OCI-LY7 (cell line): ENCODE data around the gene TRIM46.
A peak's percentile ranks its signal among the peaks of the same experiment; 100 is the strongest.

Experiments used
- CTCF ChIP-seq: fragments of 200-600 bp; sonication (generic); conservative IDR thresholded peaks from 2 replicates; pipeline ENCODE4 v1.5.1; 2014; ENCODE audit warnings: mild to moderate bottlenecking, antibody characterized with exemption, low read length, moderate library complexity, mixed read lengths
- EZH2phosphoT487 ChIP-seq: fragments of 200-600 bp; sonication (generic); IDR thresholded peaks from 2 replicates; pipeline ENCODE4 v1.6.1; 2018; ENCODE audit warnings: low read depth, borderline replicate concordance, mild to moderate bottlenecking, mixed run types, antibody characterized with exemption, low read length, moderate library complexity, mixed read lengths

GRCh38 chr1:155135415-155136028, 38.1 kb upstream of the TRIM46 start, which contains the start of gene SLC50A1:
- TF ChIP-seq CTCF (0 out of 2 replicates have a peak, but pooled peaks have one; percentile 16), EZH2phosphoT487 (no peak)
